GM18858 (cell line): ENCODE data around the gene DLL4.

Experiments used
- ATAC-seq: cut with Tn5 transposase; IDR thresholded peaks from one replicate; pipeline ENCODE4 v1.9.1; 2021; ENCODE audit not compliant: unreplicated experiment

Gene DLL4

GRCh38 chr15:40985541-40986330, 56.6 kb downstream of the DLL4 start:
- ATAC-seq = no peak

- no peak for ATAC-seq
These were observed 57.7 kb downstream of the DLL4 start for GRCh38 chr15:40986820-40987219.

GRCh38 chr15:40988156-40988555, 59.0 kb downstream of the DLL4 start:
- ATAC-seq = no peak
